ENCODE results near the gene PGLYRP4.

The PGLYRP4 gene, protein sequence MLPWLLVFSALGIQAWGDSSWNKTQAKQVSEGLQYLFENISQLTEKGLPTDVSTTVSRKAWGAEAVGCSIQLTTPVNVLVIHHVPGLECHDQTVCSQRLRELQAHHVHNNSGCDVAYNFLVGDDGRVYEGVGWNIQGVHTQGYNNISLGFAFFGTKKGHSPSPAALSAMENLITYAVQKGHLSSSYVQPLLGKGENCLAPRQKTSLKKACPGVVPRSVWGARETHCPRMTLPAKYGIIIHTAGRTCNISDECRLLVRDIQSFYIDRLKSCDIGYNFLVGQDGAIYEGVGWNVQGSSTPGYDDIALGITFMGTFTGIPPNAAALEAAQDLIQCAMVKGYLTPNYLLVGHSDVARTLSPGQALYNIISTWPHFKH

GRCh38 chr1:153348511-153349362 lies at the start of gene PGLYRP4:
PGLYRP4 (minus strand) TSS chr1:153348841; CDS start chr1:153347932, 909 bp downstream.
- DNase-seq, result no peak

DNA sequence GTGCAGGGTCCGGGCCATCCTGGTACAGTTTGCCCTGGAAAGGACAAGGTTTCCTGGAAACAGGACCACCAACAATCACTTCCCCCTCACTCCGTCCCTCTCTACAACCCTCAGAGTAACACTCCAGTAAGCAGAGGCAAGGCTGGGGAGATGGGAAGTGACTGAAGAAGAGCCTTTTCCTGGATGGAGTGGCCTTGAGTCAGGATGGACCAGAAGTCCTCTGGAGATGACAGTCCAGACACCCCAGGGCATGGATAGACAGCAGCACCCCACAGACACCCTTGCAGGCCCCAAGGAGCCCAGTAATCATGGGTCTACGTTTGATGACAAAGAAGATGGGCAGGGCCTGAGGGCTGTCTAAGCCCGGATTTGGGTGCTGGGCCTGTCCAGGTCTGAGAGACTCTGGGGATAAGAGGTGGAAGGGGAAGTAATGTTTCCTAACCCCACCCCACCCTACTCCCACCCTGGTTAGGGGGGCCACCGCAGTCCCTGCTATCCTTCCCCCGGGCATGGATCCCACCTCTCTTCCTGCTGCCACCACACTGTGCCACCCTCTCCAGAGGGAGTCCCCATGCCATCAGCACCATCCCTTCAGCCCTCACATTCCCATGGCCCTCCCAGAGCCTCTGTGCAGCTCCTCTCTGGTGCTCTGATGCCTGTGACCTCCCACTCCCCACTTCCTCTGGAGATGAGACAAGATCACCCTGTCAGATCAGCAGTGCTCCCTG lies 49.4 kb upstream of the PGLYRP4 start:
- no peak for DNase-seq

- DNase-seq, result no peak
Observed at GRCh38 chr1:153397051-153397923, 48.6 kb upstream of the PGLYRP4 start.

DNA sequence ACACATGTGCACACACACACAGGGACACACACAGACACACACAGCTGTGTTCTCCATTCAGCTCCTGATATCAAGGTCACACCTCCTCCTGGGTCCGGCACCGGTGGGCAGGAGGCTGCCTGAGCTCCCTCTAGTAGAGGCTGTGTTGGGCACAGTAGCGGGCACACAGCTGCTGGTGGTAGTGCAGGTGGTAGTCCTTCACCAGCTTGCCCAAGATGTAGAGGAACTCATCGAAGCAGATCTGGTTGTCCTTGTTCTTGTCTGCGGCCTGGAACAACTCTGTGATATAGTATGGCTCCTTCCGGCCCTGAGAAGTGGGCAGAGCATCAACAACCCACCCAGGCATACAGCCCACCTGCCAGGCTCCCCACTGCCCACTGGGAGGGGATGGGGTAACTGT lies 47.8 kb upstream of the PGLYRP4 start:
- no peak for DNase-seq

DNA sequence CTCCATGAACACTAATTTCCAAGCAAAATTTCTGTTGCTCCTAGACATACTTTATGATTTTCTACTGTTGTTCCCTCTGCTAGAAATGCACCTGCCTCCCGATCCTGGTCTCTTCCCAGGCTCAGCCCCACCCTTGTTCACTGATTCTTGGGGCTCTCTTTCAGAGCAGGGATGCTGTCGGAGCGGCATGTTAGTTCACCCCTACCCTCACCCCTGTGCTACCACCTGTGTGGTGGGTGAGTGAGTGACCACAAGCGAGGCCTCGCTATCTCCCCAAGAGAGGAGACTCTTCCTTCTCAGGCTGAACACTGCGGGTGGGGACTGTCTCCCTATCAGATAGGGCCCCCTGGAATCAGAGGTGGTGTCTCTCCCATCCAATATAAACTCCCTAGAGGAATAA lies 47.1 kb upstream of the PGLYRP4 start:
- DNase-seq, result no peak

GRCh38 chr1:153395136-153395685 lies 46.6 kb upstream of the PGLYRP4 start:
- no peak for DNase-seq

GRCh38 chr1:153394391-153394790 lies 45.8 kb upstream of the PGLYRP4 start:
- no peak for DNase-seq

DNA sequence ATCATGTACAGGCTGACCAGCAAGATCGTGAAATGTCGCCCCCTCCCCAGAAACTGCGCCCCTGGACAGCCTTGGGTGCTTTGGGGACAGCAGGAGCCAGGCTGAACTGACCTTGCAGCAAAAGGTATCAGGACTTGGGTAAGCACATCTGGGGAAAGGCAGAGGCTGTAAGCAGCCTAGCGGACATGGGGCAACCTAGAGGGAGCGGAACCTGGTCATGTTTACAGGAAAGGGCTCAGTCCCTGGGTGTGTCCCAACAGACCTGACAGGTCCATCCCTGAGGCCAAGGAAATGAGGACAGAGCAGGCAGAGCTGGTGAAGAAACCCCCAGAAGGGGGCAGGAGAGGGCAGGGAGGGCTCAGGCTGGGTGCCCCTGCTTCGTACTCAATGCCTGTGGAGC lies 45.3 kb upstream of the PGLYRP4 start:
- DNase-seq, result no peak

- DNase-seq, result no peak
Observed at GRCh38 chr1:153392822-153393221, 44.2 kb upstream of the PGLYRP4 start.

- no peak for DNase-seq
Observed at GRCh38 chr1:153392258-153392657, 43.6 kb upstream of the PGLYRP4 start.

DNA sequence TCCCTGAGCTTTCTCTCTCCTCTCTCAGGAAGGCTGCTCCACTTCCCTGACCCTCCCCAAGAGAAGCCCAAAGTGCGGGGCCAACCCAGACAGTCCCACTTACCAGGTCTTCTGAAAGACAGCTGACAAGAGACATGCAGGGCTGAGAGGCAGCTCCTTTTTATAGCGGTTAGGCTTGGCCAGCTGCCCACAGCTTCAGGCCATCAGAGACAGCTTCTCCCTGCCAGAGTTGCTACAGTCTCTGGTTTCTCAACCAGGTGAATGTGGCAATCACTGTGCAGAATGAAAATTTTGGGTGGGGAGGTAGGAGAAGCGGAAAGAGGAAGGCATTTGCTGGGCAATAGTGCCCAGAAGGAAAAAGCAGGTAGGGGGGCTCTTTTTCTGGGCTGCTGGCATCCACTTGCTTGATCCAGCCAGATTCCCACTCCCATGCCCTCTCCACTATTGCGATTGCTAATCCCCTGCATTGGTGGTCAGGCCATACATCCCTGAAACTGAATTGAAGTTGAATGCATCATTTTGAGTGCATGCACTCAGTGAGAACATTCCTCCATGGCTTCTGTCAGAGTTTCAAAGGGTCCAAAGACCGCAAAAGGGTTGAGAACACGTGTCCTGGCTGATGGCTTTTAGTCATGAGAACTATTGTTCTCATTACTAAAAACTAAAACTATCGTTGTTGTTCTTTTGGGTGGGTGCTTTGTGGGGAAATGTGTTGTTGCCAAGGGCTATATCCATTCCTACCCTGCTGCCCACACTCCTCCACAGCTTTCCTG lies 42.5 kb upstream of the PGLYRP4 start, which contains the start of gene S100A8:
TSS of gene S100A8 (minus strand) at position 136 of the 773 bp plus-strand sequence. CDS start 538 bp downstream, outside the sequence.
- DNase-seq, result no peak

DNA sequence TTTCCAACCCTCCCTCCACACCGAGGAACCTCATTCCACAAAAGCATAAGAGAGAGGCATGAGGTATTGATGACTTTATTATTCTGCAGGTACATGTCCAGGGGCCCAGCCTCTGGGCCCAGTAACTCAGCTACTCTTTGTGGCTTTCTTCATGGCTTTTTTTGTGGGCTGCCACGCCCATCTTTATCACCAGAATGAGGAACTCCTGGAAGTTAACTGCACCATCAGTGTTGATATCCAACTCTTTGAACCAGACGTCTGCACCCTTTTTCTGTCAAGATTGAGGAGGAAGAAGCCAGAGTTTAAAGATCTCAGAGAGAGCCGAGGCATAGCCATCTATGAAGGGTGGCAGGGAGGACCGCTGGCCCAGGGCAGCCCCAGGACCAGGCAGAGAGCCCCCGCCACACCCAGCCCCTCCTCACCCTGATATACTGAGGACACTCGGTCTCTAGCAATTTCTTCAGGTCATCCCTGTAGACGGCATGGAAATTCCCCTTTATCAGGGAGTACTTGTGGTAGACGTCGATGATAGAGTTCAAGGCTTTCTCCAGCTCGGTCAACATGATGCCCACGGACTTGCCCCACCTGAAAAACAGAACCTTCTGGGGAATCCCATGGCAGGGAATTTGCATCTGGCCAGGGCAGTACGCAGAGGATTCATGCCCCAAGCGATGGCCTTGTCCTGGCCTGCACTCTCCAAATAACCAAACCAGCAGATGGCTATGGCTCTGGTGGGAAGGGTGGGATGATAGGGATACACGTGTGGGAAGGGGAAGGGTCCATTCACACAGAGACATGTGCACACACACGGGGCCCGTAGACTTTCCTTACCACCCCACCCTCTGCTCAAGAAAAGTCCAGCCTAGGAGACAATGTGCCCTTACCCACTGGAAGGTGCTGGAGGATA lies 41.6 kb upstream of the PGLYRP4 start:
- DNase-seq, result no peak

DNA sequence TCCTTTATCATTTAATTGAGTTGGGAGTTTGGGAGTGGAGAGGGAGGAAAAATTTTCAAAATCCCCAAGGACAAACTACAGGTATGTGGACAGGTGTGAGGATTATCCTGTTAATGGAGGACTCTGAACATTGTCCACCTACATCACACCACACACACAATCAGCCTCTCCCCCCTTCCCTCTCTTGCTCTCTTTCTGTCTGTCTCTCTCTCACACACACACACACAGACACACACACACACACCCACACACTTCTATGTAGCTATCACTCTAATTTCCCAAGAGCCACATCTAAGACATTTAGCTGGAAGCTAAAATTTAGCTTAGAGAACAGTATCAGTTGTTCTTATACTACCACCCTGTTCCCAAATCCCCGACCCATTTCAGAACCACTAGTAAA lies 40.8 kb upstream of the PGLYRP4 start:
- DNase-seq, result no peak

DNA sequence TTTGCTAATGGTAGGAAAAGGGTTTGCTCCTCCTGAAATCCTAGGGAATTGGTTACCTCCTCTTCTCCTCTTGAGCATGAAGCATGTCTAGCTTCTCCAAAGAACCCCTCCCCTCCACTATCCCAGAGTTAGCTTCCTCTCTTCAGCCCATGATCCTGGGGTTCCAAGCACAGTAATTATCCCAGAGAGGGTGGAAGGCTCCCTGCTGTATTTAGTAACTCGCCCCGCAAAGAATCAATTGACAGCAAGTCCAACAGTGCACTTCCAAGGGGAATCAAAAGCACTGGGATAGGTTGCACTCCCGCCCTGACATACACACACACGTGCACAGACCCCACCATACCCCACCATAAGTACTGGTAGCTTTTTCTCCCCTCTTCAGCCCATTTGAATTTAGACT lies 39.1 kb upstream of the PGLYRP4 start:
- no peak for DNase-seq

- DNase-seq, result no peak
Observed at GRCh38 chr1:153387001-153387400, 38.4 kb upstream of the PGLYRP4 start.

DNA sequence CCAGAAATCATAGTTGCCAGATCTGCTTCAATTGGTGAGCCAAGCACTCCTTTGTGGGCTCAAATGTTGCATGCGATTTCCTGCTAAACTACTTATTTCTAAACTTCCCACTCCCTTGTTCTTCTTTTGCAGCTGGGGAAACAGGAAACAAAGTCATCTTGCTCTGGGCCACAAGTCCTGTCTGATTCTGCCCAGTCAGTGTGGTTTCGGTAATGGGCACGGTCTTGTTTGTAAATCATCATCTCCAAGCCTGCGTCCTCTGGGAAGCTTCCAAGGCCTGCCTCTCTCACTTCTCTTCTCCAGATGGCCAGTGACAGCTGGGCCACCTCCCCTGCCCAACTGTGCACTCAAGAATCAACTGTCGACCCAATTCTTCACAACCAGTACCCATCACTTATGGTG lies 37.9 kb upstream of the PGLYRP4 start:
- DNase-seq, result no peak

DNA sequence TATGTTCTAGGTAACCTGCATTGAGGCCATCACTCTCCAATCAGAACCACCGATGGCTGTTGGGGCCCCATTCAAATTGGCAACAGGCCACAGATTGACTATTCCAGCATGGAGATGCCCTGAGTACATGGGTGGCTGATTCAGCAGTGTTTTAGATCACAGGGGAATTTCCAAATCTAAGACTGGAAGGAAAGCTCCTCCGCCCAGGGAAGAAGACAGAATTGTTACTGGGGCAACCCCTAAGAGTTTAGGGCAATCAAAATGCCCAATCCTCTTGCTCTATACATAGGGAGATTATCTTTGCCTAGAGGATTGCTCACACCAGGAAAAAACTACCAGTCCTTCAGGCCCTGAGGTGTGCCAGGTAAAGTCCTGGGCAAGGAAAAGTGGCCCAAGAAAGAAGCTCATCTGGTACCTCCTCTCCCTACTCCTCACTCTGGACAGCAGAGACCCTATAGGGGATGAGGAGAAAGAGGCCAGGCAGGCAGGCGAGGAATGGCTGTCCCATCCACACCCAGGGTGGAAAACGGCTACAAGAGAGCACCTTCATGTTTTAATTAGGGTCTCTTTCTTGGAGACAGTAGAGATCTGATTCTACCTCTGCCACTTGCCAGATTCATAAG lies 36.4 kb upstream of the PGLYRP4 start:
- DNase-seq, result no peak

DNA sequence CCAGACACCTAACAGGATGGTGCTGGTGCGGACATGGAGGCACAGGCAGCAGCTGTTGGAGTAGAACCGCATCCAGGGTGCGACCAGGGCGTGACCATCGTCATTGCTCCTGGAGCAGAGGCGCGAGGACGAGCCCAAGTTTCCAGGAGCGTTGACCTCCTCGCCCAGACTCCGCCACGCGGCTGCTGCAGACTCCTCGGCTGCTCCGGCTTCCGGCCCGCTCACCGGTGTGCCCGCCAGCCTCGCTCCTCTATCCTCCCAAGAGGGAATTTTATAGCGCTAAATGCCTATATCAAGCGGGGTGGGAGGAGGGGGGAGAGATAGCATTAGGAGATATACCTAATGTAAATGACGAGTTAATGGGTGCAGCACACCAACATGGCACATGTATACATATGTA lies 32.1 kb upstream of the PGLYRP4 start:
- DNase-seq, result no peak

DNA sequence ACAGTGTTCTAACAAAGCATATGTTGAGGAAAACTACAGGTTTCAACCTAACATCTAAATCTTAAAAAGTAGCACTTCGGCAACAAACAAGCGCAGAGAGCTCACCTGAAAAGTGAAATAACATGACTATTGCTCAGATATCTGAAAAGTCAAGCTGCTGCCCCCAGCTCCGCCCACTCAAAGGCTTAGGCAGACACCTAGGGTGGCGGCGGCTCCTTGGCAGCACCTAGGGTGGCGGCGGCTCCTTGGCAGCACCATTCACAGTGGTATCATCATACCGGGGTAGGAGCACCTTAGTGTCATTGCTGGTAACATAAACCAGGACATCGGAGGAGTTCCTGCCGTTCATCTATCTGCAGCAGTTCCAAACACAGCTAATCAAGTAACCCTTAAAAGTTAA lies 30.9 kb upstream of the PGLYRP4 start:
- no peak for DNase-seq

- DNase-seq, result no peak
Observed at GRCh38 chr1:153375511-153375910, 26.9 kb upstream of the PGLYRP4 start, which contains the start of gene S100A12. S100A12 (minus strand) TSS chr1:153375621; CDS start chr1:153374592, 1,029 bp downstream.
